HG03039 (cell line): ENCODE measurements around the gene TOB1.
"Not testable (repeated sequence)": the region's sequence is repeated elsewhere in the genome, so short reads cannot be mapped to it uniquely, and the experiment has no call there.

ENCODE experiments used
- ATAC-seq: cut with Tn5 transposase; IDR thresholded peaks from one replicate; pipeline ENCODE4 v1.9.1; 2021; ENCODE audit warnings: mild to moderate bottlenecking, moderate library complexity; ENCODE audit not compliant: unreplicated experiment

The TOB1 gene

DNA sequence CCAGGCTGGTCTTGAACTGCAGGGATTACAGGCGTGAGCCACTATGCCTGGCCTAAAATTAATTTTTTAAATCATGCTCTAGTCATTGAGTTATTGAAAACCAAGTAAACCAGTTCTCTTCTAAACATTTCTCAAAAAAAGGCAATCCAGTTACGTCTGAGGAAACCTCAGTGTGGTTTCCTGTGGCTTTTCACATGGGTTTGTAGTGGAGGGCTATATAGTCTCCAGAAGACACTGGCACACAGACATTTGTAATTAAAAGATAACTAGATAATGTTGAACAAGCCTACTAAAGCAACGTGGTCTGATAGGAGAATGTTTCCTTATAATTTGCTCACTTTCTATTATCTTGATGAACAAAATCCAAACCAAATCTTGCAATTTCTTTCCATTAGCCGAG lies 5.2 kb upstream of the TOB1 start:
- ATAC-seq = no peak

DNA sequence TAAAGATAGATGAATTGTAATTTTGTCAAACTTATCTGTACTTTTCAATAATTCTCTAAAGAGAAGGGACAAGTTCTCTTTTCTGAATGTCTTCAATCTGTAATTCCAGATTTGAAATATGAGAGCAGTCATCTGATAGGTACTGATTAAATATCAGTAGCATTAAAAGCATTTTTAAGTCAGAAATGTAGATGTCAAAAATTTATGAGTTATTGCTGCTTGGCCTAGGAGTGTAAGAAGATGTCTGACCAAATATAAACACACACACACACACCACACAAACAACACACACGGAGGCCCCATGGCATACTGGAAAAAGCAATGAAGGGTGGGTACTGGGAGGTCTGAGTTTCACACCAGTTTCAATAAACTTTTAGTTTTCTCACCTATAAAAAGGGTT lies 2.4 kb upstream of the TOB1 start:
- ATAC-seq = no peak

DNA sequence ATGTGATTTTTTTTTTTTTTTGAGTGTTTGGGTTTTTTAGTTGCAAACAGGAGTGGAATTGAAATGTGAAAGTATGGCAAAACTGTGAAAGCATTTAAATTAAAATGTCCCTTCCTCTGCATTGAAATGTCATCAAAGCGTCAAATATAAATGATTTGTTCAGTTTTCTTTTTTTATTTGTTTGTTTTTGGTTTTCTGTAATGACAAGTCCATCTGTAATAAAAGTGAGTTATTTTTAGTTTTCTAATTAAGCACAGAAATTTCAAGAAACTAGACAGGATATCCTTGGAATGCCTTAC lies 1.9 kb upstream of the TOB1 start:
- ATAC-seq = no peak

DNA sequence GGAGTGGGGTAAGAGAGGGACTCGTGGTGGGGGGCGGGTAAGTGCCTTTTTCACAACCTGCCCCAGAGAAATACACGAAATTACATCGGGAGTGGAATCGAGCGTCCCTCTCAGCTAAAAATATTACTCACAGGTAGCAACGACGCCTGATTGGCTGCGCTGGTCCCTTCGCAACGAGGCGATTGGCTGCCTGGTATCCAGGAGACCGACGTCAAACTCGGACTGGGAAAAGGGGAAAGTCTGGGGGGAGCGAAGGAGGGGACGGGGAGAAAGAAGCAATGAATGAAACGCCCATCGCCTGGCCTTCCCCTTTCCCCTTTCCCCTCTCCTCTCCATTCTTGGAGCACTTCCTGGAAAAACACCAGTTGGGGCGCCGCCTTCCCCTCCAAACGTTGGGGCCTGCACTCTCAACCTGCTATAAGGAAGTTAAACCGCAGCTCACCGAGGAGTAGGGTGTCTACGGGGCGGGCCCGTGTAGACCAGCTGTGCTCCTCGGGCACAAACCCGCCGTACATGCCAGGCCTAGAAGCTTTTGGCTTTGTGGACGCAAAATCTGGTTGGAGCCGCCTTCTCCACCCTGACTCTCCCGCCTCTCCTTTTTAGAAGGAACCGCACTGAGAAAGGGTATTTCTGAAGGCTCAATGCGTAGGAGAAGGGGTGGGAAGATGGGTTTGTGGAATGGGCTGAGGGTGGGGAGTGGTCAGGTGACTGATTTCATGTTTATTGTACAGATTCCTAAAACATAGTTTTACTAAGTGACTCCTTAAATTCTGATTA lies 1.4 kb upstream of the TOB1 start:
- ATAC-seq = peak; percentile 26

DNA sequence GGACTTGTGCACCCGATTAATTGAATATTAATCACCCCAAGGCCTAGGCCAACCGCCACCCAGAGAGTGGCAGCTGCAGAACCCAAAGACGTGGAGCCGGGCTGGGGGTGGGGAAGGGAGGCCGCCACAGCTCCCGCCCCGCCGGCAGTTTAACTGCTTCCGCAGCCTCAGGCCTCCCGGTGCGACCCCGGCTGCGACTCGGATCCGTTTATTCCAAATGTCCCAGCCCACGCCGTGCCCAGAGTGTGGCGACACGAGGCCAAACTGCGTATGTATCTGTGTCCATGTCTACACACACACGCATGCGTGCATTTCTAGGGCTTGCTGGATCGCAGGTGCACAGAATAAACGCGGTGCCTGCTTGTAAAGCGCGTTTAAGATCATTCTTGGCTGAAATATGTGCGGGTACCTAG lies 802 bp upstream of the TOB1 start:
- ATAC-seq = no peak

DNA sequence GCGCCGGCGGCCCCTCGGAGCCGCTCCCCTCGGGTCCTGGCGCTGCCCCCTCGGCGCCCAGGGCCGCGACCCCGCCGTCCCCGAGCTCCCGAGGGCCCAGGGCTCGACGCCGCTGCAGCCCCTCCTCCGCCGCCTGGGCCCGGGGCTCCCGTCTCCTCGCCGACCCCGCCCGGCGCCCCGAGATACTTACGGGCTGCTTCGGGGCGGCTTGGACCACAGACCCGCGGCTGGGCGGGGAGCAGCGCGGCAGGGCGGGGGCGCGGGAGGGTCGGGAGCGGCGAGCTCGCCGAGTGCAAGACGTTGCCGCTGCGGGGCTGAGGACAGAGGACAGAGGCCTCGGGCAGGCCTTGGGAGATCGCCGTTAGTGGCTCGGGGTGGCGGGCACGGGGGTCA lies 290 bp downstream of the TOB1 start:
- ATAC-seq = no peak

DNA sequence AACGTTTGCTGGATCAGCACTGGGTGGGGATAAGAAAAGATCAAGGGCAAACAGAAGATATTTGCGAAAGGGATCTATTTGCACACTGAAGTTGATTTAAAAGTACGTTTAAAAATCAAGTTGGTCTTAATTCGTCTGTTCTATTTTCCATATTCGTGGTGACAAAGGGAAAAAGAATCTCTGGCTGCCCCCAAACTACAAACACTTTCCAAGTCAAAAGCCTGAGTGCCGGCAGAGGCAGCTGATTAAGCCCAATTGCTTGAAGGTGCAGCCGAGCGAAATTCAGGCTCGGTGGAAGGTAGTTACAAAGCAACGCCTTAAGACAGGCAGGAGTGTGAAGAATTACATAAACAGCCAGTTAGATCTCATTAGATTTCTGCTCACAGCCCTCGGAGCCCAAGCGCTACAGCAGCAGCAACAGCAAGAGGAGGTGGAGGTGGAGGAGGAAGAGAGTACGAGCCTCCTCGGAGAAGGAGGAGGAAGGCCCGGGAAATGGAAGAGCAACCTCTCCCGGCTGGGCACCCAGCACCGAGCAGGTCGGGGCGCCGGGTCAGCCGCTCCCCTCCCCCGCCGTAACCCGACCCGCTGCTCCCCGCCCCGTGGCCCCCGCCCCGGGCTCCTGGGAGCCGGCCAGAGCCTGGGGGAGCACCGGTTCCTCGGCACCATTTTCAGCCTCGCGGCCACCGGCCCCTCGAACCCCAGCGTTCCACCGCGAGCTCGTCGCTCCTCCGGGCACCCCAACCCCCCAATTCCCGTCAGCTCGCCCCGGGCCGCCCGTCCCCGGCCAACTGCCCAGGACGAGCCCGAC lies 890 bp downstream of the TOB1 start:
- peak; percentile 14 for ATAC-seq

DNA sequence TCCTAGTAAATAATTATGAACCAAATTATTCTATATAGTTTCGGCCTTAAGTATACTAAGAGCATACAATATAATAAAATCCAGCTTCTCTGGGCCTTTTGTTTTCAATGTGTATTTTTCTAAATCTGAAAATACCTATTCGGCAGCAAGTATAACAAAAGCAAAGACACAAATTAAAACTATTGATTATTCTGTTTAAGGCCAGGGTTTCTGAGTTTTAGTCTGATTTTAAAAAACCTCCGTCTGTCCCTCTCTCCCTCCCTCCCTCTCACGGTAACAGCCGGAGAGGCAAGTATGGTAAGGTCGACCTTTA lies 1.5 kb downstream of the TOB1 start:
- no peak for ATAC-seq

DNA sequence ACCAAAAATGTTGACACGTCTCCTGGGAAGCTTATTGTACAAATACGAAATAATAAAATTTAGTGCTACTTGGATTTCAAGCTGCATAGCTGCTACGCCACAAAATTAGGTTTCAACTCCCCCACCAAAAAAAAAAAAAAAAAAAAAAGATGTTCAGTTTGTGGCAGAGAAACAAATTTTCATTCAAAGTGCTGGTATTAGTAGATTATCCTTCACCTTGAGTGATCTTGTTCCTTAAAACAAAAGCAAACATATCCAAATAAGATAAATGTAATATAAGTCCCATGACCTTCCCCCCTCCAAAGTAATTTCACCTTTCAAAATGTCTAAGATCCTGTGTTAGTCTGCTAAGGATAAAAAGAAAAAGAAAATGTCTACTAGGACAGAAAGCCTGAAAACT lies 2.2 kb downstream of the TOB1 start:
- no peak for ATAC-seq

DNA sequence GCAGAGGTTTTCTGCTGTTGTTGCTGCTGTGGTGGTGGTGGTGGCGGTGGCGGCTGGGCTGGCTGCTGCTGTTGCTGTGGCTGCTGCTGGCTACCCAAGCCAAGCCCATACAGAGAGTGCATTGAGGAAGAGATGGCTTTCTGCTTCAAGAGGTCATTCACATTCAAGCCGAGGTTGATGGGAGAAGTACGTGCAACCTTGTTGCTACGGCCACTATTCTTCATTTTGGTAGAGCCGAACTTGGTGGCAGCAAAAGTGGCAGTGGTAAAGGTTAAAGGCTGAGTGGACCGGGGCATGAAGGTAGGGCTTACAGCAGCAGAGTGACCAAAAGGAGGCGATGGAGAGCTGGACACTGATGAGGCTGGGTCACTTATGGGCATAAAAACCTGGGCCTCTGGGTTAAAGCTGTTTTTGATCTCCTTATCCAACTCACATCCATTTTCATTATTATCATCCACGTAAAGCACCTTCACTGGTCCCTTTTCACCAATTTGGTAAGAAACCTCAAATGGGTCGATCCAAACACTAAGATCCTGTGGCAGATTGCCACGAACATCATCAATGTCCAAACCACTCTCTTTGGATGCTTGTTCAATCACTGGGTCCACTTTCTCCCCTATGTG lies 2.8 kb downstream of the TOB1 start:
- ATAC-seq = no peak

DNA sequence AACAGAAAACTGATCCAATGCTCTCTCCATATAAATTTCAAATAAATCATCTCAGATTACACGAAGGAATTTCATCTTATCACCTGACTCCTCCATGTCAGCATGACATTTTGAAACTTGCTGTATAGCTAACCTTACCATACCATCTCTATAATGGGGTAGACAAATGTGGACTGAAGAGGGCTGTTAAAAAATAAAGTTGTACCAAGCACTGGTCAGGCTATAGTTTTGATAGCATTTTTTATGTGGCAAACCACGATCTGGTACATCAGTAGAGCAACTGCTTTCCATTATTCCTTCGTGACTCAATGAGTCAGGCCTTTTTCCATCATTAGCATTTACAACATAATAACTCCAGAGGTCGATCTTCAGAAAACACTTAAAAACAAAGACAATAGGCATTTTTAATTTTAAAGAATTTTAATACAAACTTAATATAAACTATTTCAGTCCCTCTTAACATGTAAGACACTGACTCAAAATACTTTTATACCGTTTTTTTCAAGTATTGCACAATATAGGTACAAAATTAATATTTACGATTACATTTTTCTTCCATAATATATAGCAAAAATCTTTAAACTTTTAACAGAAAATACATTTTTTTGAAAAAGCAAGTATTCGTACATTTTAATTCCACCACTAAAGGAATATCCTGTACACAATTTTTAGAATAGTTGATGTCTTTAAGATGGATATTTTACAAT lies 4.2 kb downstream of the TOB1 start:
- no peak for ATAC-seq

DNA sequence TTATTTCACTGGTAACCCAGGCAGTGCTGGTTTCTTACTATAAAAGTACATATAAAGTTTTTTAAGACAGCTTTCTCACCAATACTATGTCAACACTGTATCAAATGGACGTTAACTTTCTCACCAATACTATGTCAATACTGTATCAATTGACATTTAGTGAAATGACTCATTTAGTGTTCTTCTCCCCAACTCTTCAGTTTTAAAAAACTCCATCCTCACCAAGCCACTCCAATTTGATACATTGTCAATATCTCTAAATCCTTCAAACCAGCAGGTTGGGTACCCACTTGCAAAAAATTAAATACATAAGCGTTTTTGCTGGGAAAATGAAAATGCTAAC lies 4.8 kb downstream of the TOB1 start:
- ATAC-seq = no peak

DNA sequence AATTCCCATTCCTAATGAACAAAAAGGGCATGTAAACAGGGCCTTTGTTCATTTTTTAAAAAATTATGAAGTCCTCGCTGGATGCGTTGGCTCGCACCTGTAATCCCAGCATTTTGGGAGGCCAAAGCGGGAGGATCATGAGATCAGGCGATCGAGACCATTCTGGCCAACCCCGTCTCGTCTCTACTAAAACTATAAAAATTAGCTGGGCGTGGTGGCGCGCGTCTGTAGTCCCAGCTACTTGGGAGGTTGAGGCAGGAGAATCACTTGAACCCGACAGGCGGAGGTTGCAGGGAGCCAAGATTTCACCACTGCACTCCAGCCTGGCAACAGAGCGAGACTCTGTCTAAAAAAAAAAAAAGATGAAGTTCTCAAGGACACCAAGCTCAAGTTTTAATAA lies 6.4 kb downstream of the TOB1 start:
- ATAC-seq = not testable (repeated sequence)

DNA sequence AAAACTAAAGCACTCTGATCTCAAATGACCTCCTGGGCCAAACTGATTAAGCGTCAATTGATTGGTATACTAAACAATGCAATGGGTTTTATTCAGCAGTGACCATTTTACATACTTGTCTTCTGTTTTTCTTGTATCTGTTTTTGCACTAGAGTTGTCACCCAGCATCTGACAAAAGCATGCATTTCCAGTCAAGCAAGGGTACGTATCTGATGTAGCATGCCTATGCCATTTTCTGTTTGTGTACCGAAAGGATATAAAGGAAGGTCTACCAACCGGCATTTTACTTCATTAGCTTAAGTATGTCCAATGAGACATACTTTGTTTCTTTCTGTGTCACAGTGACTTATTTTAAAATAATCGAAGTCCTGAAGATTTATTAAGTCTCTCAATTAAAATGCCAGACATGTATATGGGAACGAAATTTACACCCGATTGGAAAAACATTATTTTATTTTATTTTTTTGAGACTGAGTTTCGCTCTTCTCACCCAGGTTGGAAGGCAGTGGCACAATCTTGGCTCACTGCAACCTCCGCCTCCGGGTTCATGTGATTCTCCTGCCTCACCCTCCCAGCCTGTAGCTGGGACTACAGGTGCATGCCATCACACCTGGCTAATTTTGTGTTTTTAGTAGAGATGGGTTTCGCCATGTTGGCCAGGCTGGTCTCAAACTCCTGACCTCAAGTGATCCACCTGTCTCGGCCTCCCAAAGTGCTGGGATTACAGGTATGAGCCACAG lies 7.5 kb downstream of the TOB1 start:
- no peak for ATAC-seq

DNA sequence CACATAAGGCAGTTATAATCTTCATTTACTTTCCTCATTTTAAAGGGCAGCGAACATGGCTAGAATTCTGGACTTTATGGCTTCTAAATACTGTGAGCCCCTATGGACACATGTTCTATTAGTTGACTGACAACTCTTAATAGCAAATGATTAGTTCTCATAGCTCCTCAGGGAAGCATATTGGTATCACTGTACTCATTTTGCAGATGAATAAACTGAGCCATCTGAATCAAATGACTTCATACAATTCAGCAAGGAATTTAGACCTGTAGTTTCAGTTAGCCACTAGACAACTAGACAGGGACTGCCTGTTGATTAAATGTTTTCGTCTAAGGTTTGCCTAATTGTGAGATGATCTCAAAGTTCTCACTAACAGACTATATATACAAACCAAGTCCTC lies 9.7 kb downstream of the TOB1 start:
- ATAC-seq = no peak

DNA sequence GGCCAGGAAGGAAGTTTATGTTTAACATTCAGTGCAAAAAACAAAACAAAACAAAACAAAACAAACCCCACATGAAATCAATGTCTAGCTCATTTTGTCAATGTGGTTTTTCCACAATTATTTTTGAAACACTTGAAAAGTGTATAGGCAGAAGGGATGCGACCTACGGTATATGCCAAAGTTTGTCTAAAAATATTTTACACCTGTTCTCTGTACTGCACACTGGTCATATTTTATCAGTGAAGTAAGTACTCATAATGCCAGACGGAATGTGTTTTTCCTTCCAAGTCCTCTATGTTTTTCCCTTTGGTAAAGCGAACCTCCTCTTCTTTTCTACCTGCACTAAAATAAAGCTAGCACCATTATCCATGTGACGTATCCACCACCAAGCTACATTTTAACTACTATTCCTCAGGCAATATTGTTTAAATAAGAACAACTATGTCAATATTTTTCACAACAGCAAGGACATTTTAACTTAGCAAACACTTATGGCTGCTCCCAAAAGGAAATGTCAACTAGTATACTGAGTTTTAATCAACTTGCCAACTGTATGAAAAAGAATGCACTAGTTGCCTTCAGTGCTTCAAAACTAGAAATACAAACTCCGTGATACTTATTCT lies 10.3 kb downstream of the TOB1 start:
- ATAC-seq = no peak

DNA sequence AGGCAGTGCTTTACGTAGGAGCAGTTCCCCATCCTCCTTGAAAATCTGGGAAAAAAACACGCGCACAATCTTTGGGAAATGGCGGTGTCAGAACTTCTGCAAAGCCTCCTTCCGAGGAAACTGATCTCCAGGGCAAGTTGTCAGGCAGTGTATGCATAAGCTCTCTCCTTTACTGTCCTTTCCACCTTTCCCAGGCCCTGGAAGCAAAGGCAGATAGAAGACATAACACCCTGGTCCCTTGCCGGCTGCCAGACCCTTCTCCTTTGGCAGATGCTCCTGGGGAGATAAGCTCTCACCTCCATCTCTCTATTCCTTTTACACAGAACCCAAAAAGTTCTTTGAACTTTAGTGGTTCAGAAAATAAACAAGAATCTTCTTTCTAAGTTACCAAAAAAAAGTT lies 12.4 kb downstream of the TOB1 start:
- no peak for ATAC-seq

DNA sequence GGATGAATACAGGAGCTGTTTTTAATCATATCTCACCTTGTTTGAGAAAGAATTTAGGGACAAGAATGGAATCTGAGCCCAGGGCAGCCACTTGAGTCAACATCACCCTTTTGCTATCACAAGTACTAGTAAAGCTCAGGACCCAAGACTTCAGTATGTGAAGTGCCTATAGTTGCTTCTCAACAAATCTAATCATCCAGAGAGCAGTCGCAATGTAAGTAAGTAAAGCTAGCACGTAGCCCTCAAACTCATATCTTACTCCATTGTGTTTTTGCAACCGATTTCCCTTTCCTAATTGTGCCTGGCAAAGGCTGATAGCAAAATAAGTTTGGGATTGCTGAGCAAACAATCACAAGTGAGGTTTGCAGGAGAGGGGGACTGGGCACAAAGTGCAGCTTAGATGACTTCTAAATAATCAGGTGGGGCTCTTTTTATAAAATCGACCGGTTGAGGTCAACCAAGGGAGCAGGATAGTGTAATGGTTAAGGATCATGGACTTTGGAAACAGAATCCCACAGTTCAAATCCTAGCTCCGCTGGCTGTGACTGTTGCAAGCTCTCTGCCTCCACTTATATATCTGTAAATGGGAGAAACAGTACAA lies 13.0 kb downstream of the TOB1 start:
- no peak for ATAC-seq

DNA sequence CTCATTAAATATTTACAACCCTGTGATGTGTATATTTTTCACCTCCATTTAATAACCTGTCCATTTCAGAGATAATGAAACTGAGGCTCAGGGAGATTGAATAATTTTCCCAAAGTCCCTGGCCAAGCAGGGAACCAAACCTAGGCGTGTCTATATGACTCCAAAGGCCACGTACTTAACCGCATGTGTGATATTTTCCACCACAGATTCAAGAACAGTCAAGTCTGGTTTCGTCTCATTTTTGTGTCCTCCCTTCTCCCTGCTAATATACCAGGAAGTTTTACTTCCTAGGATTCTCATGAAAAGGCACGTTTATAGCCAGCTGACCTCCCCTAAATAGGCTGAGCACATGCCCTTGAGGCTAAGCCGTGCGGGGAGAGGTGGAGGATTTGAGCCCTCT lies 15.5 kb downstream of the TOB1 start:
- ATAC-seq = no peak

DNA sequence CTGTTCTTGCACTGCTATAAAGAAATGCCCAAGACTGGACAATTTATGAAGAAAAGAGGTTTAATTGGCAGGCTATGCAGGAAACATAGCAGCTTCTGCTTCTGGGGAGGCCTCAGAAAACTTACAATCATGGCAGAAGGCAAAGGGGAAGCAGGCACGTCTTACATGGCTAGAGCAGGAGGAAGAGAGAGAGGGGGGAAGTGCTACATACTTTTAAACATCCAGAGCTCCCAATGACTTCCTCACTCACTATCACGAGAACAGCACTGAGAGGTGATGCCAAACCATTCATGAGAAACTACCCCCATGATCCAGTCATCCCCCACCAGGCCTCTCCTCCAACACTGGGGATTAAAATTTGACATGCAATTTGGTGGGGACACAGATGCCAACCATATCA lies 17.4 kb downstream of the TOB1 start:
- ATAC-seq = no peak
